Endothelial cell of umbilical vein (primary cell): ENCODE results near the gene OSCAR. TPM values are rescaled to one million over a fixed set of nuclear protein-coding genes. Genes with fewer than 3 reads are reported as not detected.
A peak's percentile ranks its signal among the peaks of the same experiment; 100 is the strongest.

Experiments used
- BruUV-seq: library from RNA; stranded (reverse); fragments of 400-500 nt; replicated peaks from 2 replicates; lab custom pipeline; 2021; lab: Mats Ljungman, UMichigan
- CTCF ChIA-PET: fragments of 300-600, 350-600 bp; sonication (Branson Sonifier 250); formaldehyde crosslinking; loops from one replicate; lab custom pipeline; 2021; ENCODE audit warnings: antibody characterized with exemption, inconsistent platforms; lab: Charles Lee
- POLR2A ChIA-PET: fragments of 300-600, 350-600 bp; sonication (Branson Sonifier 250); formaldehyde crosslinking; loops from one replicate; lab custom pipeline; 2021; ENCODE audit warnings: antibody characterized with exemption, inconsistent platforms; lab: Charles Lee
- DNase-seq: peaks from one replicate; pipeline ENCODE4 v3.0.0-alpha.2; 2011; ENCODE audit warnings: low read depth, low spot score
- FAIRE-seq: peaks from 2 replicates; lab custom pipeline; 2011; peaks lifted over from hg19 to GRCh38; lab: Jason Lieb, UNC
- H2AFZ ChIP-seq: 2 replicates; pipeline ENCODE4 v1.6.0; 2012; ENCODE audit warnings: low read depth, low read length, control low read depth, inconsistent platforms
- H3K27ac ChIP-seq: 2 replicates; pipeline ENCODE4 v1.5.1; 2011; ENCODE audit warnings: low read depth, mild to moderate bottlenecking, control low read depth, low read length, moderate library complexity; ENCODE audit not compliant: insufficient read depth
- H3K27me3 ChIP-seq, 2 experiments: 2 replicates each; pipeline versions ENCODE4 v1.6.0 to v1.6.1; 2011; ENCODE audit warnings: low read length in 2 of 2, mixed read lengths in 1 of 2; ENCODE audit not compliant: control insufficient read depth in 2 of 2, insufficient read depth in 2 of 2
- H3K36me3 ChIP-seq, 2 experiments: 2 replicates in 1 of 2; 3 replicates in 1 of 2; pipeline ENCODE4 v1.5.1; 2011; ENCODE audit warnings: low read length in 2 of 2, mild to moderate bottlenecking in 1 of 2, moderate library complexity in 1 of 2; ENCODE audit not compliant: control insufficient read depth in 2 of 2, insufficient read depth in 2 of 2; ENCODE audit errors: extremely low read depth in 1 of 2
- H3K4me1 ChIP-seq: 3 replicates; pipeline ENCODE4 v1.5.1; 2011; ENCODE audit warnings: mild to moderate bottlenecking, low read length; ENCODE audit not compliant: control insufficient read depth, insufficient read depth; ENCODE audit errors: extremely low read depth
- H3K4me2 ChIP-seq: 2 replicates; pipeline ENCODE4 v1.6.1; 2011; ENCODE audit warnings: low read length, control low read depth, mixed read lengths; ENCODE audit not compliant: insufficient read depth
- H3K4me3 ChIP-seq, 3 experiments: fragments of 200-600 bp in 1 of 3; sonication (generic), shearing (Covaris generic) in 1 of 3; replicated peaks in 1 of 3; 2 replicates each; pipeline ENCODE4 v1.5.1; 2011 to 2016; ENCODE audit warnings: control low read depth in 3 of 3, low read length in 3 of 3, mild to moderate bottlenecking in 2 of 3, inconsistent platforms in 1 of 3, low read depth in 1 of 3, moderate library complexity in 1 of 3; ENCODE audit not compliant: insufficient read depth in 1 of 3
- H3K79me2 ChIP-seq: 2 replicates; pipeline ENCODE4 v1.6.0; 2012; ENCODE audit warnings: low read length, inconsistent platforms; ENCODE audit not compliant: control insufficient read depth, insufficient read depth
- H3K9ac ChIP-seq: replicated peaks from 2 replicates; pipeline ENCODE3; 2011; ENCODE audit warnings: low read length, control low read depth; ENCODE audit not compliant: insufficient read depth; ENCODE audit errors: extremely low read depth
- H3K9me1 ChIP-seq: replicated peaks from 3 replicates; pipeline ENCODE4 v1.6.0; 2011; ENCODE audit warnings: mild to moderate bottlenecking, low read length; ENCODE audit not compliant: control insufficient read depth, insufficient read depth; ENCODE audit errors: extremely low read depth
- H3K9me3 ChIP-seq: replicated peaks from 2 replicates; pipeline ENCODE4 v1.5.1; 2012; ENCODE audit warnings: low read length, inconsistent platforms; ENCODE audit not compliant: control insufficient read depth, insufficient read depth
- H4K20me1 ChIP-seq: replicated peaks from 2 replicates; pipeline ENCODE3; 2011; ENCODE audit warnings: mild to moderate bottlenecking, low read length; ENCODE audit not compliant: control insufficient read depth, insufficient read depth; ENCODE audit errors: extremely low read depth
- GATA2 ChIP-seq: IDR thresholded peaks from 2 replicates; pipeline ENCODE4 v1.7.0; 2011; ENCODE audit warnings: low read depth, mild to moderate bottlenecking, moderate library complexity, mixed read lengths, low read length; ENCODE audit not compliant: insufficient read length, insufficient read depth
- POLR2A ChIP-seq: IDR thresholded peaks from 2 replicates; pipeline ENCODE4 v1.6.1; 2012; ENCODE audit warnings: low read depth, mild to moderate bottlenecking, control low read depth, low read length
- POLR2AphosphoS5 ChIP-seq: IDR thresholded peaks from 2 replicates; pipeline ENCODE4 v1.6.1; 2012; ENCODE audit warnings: low read depth, mild to moderate bottlenecking, control low read depth, low read length, moderate library complexity; ENCODE audit not compliant: insufficient read depth
- dilution Hi-C: fragments of 300-500 bp; cut with MboI; formaldehyde crosslinking; loops from one replicate; pipeline ENCODE4 v1.15.0; 2019; ENCODE audit warnings: low sequenced_read_pairs; ENCODE audit not compliant: extremely low pct_ligation_motif_present
- intact Hi-C: fragments of 100-400 bp; cut with micrococcal nuclease; formaldehyde crosslinking; loops from one replicate; pipeline ENCODE4 v1.10.0; 2022
- polyA plus RNA-seq, 4 experiments: library from polyadenylated mRNA; depleted of rRNA in 3 of 4; stranded (reverse) in 3 of 4; unstranded in 1 of 4; fragments of >200 nt; gene quantifications; 2 replicates each; pipeline versions ENCODE4 v1.2.1 to v1.2.3, GENCODE V29; 2011 to 2012; ENCODE audit warnings: missing spikeins in 1 of 4
- total RNA-seq: library from RNA; stranded (reverse); gene quantifications from 2 replicates; pipeline ENCODE4 v1.2.3, GENCODE V29; 2021
- TF ChIP-seq, protein P1 (sequence below), 2 donors: IDR thresholded peaks; 1 replicate in 1 of 2; 2 replicates in 1 of 2; pipeline ENCODE4 v1.5.1; 2011; ENCODE audit warnings: low read length in 2 of 2, mild to moderate bottlenecking in 2 of 2, moderate library complexity in 2 of 2, control low read depth in 1 of 2, inconsistent platforms in 1 of 2, low read depth in 1 of 2; ENCODE audit not compliant: insufficient read depth in 1 of 2; ENCODE audit errors: extremely low read depth in 1 of 2

Gene OSCAR
- total and polyA plus RNA-seq, 2 donors (not counting 3 experiments of a cell fraction or from before 2014, with no cell fraction given) = 0.08 TPM; not detected in 1

DNA sequence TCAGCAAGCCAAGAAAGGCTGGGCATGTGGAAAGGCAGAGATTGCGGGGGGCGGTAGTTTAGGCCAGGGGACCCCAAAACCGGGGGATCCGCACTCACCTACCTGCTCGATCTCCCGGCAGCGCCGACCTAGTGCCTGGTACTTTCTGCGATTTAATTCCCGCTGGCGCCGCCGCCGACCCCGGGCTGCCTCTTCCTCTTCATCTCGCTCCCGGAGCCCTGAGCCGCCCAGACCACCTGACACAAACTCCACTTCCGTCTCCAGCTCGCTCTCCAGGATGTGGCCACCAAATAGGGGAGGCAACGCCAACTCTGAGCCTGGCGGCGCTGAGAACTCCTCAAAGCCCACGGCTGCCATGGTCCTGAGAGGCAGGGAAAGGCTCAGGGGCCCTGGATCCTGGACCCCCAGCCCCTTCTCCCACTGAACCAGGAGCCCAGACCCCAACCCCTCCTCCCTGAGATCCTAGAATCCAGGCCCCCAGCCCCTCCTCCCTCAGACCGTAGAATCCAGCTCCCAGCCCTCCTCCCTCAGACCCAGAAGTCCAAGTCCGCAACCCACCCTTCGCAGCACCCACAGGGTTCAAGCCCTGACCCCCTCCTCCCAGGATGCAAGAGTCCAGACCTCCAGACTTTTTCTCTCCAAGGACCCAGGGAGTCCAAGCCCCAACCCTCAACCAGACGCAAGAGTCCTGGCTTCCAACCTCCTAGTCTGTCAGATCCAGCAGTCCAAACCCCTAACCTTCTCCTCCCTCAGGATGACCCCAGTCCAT lies 13.9 kb upstream of the OSCAR start:
- BruUV-seq = no TSS peak
- intact Hi-C loops = loop anchor here (1.0 to 5.0 kb wide), 4 partner anchors 12 to 132 kb away; partner anchors contain the start of genes CNOT3, LENG1 and NDUFA3
- CTCF ChIA-PET = interaction anchor here (0.7 to 1.7 kb wide), 8 partner anchors 9 to 306 kb away, joined by 3 to 5 read pairs (median 4); partner anchors contain the start of gene CNOT3

More for the DNA sequence above, 13.9 kb upstream of the OSCAR start:
- no peaks in the 10 kb centered on the region for H3K9me3 ChIP-seq
- dilution Hi-C loops = no loop called here
- peak overlapping the region; percentile 1 for H2AFZ ChIP-seq
- POLR2A ChIA-PET = interaction anchor here (0.7 to 2.1 kb wide), 4 partner anchors 9 to 87 kb away, joined by 3 to 13 read pairs (median 4); partner anchors contain the start of genes CNOT3 and MBOAT7
- peaks cover 7% of the 10 kb centered on the region for H3K4me1 ChIP-seq
- H3K4me2 ChIP-seq = peak overlapping the region; percentile 84
- DNase-seq = peak; percentile 31
- no peaks in the 10 kb centered on the region for H3K9me1 ChIP-seq
- H3K4me3 ChIP-seq = peak overlapping the region; percentile 51 to 81 (median 68)
- peak overlapping the region; percentile 82 for H3K9ac ChIP-seq
- no peaks in the 10 kb centered on the region for H3K27me3 ChIP-seq
- TF ChIP-seq, protein P1, sequence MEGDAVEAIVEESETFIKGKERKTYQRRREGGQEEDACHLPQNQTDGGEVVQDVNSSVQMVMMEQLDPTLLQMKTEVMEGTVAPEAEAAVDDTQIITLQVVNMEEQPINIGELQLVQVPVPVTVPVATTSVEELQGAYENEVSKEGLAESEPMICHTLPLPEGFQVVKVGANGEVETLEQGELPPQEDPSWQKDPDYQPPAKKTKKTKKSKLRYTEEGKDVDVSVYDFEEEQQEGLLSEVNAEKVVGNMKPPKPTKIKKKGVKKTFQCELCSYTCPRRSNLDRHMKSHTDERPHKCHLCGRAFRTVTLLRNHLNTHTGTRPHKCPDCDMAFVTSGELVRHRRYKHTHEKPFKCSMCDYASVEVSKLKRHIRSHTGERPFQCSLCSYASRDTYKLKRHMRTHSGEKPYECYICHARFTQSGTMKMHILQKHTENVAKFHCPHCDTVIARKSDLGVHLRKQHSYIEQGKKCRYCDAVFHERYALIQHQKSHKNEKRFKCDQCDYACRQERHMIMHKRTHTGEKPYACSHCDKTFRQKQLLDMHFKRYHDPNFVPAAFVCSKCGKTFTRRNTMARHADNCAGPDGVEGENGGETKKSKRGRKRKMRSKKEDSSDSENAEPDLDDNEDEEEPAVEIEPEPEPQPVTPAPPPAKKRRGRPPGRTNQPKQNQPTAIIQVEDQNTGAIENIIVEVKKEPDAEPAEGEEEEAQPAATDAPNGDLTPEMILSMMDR (IDR thresholded peaks at IDR 0.05; ENCODE audit: extremely low read depth in 1 of 2, insufficient read depth in 1 of 2, low read depth in 1 of 2, low read length in 2 of 2) = no peak
- TF ChIP-seq POLR2AphosphoS5 (peak; percentile 32), GATA2 (no peak), POLR2A (peak; percentile 68)
- no peak overlapping the region for H3K27ac ChIP-seq
- peak; percentile 70 for FAIRE-seq
- peaks cover 3 to 15% of the 10 kb centered on the region in 2 experiments for H3K36me3 ChIP-seq
- no peaks in the 10 kb centered on the region for H4K20me1 ChIP-seq
- peaks cover 17% of the 10 kb centered on the region for H3K79me2 ChIP-seq
